Measurements from ENCODE around the gene GOLM1. TPM values are rescaled to one million over a fixed set of nuclear protein-coding genes. Genes with fewer than 3 reads are reported as not detected.

Gene GOLM1
- total and polyA plus RNA-seq, 9 donors, result 17.5 to 76.7 (median 36.4) TPM

DNA sequence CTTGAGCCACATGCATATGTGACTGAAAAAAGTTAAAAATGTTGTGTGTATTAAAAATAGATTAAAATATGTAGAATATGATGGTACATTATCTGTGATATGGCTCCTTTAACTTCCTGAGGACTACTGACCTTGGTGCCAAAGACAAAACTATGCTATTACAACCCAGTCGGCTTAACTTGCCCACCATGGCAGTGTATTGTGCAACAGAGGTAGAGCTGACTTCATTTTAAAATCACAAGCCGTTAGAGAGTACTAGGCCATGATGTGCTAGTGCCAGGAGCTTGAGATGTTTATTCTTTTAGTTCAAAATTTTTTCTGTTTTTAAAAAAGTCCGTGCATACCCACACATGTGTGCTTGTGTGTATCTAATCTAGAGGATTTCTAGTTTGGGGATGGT lies 112.1 kb downstream of the GOLM1 start:
- TF ChIP-seq POLR2A (IDR thresholded peaks at IDR 0.05) (no peak), EP300 (IDR thresholded peaks at IDR 0.05) (no peak)
- TF ChIP-seq, protein P1, sequence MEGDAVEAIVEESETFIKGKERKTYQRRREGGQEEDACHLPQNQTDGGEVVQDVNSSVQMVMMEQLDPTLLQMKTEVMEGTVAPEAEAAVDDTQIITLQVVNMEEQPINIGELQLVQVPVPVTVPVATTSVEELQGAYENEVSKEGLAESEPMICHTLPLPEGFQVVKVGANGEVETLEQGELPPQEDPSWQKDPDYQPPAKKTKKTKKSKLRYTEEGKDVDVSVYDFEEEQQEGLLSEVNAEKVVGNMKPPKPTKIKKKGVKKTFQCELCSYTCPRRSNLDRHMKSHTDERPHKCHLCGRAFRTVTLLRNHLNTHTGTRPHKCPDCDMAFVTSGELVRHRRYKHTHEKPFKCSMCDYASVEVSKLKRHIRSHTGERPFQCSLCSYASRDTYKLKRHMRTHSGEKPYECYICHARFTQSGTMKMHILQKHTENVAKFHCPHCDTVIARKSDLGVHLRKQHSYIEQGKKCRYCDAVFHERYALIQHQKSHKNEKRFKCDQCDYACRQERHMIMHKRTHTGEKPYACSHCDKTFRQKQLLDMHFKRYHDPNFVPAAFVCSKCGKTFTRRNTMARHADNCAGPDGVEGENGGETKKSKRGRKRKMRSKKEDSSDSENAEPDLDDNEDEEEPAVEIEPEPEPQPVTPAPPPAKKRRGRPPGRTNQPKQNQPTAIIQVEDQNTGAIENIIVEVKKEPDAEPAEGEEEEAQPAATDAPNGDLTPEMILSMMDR (IDR thresholded peaks at IDR 0.05), result no peak
- no peak overlapping the region for H3K27ac ChIP-seq
- no peaks in the 10 kb centered on the region for H3K9me3 ChIP-seq
- no peaks in the 10 kb centered on the region for H3K27me3 ChIP-seq
- H3K36me3 ChIP-seq, result no peaks in the 10 kb centered on the region
- H3K4me1 ChIP-seq (ENCODE audit: insufficient read depth), result no peaks in the 10 kb centered on the region
- intact Hi-C loops (cut with DNase I), result no loop called here
- WGBS, 3 donors, result 56 to 74% (median 62%) methylated on average over 3 of the region's 3 CpGs
- no peak for DNase-seq
- H3K4me3 ChIP-seq, result no peak overlapping the region

DNA sequence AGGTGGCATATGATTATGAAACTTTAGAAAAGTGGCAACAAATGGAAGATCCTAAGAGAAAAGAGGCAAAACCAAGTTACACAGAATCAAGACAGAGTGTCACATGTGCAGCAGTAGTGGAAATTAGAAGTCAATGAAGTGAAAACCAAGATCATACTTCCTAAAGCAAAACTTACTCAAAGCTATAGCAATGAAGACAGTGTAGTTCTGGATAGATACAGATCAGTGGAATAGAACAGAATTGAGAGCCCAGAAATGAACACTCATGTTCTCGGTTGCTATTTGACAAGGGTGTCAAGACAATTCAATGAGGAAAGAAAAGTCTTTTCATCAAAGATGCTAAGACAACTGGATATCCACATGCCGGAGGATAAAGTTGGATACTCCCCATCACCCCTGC lies 114.9 kb downstream of the GOLM1 start:
- H3K27me3 ChIP-seq, result no peaks in the 10 kb centered on the region
- WGBS, 3 donors, result 97% methylated on average over 2 of the region's 2 CpGs
- H3K27ac ChIP-seq, result no peak overlapping the region
- no peak overlapping the region for H3K4me3 ChIP-seq
- TF ChIP-seq POLR2A (IDR thresholded peaks at IDR 0.05) (no peak), EP300 (IDR thresholded peaks at IDR 0.05) (no peak)
- TF ChIP-seq, protein P1 (IDR thresholded peaks at IDR 0.05), result no peak
- peaks cover 3% of the 10 kb centered on the region for H3K4me1 ChIP-seq (ENCODE audit: insufficient read depth)
- H3K36me3 ChIP-seq, result no peaks in the 10 kb centered on the region
- intact Hi-C loops (cut with DNase I), result no loop called here
- DNase-seq, result no peak
- H3K9me3 ChIP-seq, result no peaks in the 10 kb centered on the region

DNA sequence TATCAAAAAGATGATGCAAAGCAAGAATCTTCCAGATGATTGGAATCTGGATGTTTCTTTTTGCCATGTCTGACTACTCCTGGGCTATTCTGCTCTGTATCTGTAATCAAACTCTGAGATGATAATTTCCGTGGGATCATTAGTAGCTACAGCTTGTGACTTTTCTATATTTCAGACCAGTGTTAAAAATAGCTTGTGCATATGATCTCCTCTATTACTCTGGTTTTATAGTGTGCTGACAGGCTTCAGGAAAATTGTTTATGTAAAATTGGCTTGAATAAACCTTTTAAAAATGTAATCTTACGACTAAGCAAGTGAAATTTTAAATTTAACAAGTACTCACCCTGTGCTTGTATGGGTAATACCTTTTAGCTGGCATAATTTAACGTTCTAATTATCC lies 118.0 kb downstream of the GOLM1 start:
- Histone ChIP-seq H3K27ac (no peak overlapping the region), H3K36me3 (no peaks in the 10 kb centered on the region), H3K4me3 (no peak overlapping the region), H3K4me1 (ENCODE audit: insufficient read depth) (peaks cover 3% of the 10 kb centered on the region), H3K9me3 (no peaks in the 10 kb centered on the region), H3K27me3 (no peaks in the 10 kb centered on the region)
- no peak for DNase-seq
- intact Hi-C loops (cut with DNase I), result no loop called here
- no peak for TF ChIP-seq EP300 (IDR thresholded peaks at IDR 0.05)
- TF ChIP-seq, protein P1 (IDR thresholded peaks at IDR 0.05), result no peak
- 68 to 84% (median 74%) methylated on average over 3 of the region's 3 CpGs for WGBS, 3 donors

DNA sequence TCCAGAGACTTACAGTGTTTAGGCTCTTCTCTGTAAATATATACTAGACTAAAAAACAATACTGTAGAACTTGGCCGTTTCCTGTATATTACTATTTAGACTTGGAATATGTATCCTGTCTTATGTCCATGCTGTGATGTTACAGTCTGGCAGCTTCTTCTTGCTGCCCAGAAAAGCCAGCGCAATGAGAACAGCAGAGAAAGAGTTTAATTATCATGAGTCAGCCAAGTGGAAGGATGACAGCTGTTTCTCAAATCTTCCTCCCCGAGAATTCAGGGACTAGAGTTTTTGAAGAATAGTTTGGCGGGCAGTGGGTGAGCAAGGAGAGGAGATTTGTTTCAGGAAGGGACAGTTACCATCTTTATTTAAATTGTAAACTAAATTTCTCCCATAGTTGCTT lies 120.9 kb downstream of the GOLM1 start:
- intact Hi-C loops (cut with DNase I), result no loop called here

More for the DNA sequence above, 120.9 kb downstream of the GOLM1 start:
- H3K27me3 ChIP-seq, result no peaks in the 10 kb centered on the region
- H3K36me3 ChIP-seq, result no peaks in the 10 kb centered on the region
- WGBS, 3 donors, result 75 to 87% (median 87%) methylated on average over 4 of the region's 4 CpGs
- H3K9me3 ChIP-seq, result no peaks in the 10 kb centered on the region
- peaks cover 3% of the 10 kb centered on the region for H3K4me1 ChIP-seq (ENCODE audit: insufficient read depth)
- no peak for TF ChIP-seq EP300 (IDR thresholded peaks at IDR 0.05)
- TF ChIP-seq, protein P1 (IDR thresholded peaks at IDR 0.05), result no peak
- no peak for DNase-seq
- H3K4me3 ChIP-seq, result no peak overlapping the region
- H3K27ac ChIP-seq, result no peak overlapping the region

Small RNA genes within 50 kb of the gene (small RNA-seq; reads per million reads assigned to genes)
- not detected for gene AL161447.1

Other genes with a start within 250 kb of the GOLM1 start
- 10 to 100 TPM; 10.6 to 25.5 (median 22.7) TPM for gene NAA35, start 158.4 kb downstream of the GOLM1 start, total RNA-seq
- 10 to 100 TPM; 10.6 to 15.7 TPM for gene NAA35, start 158.4 kb downstream of the GOLM1 start, polyA plus RNA-seq
- under 1 TPM in 5 of 7 donors, not detected in 2; 0.12 to 0.68 (median 0.32) TPM for gene C9orf153, start 160.1 kb upstream of the GOLM1 start, total RNA-seq
- under 1 TPM; 0.06 to 0.37 TPM for gene C9orf153, start 160.1 kb upstream of the GOLM1 start, polyA plus RNA-seq
- 10 to 100 TPM; 22.5 to 35.4 (median 31.7) TPM for gene ISCA1, start 183.0 kb upstream of the GOLM1 start, total RNA-seq
- 10 to 100 TPM; 36.8 to 48.6 TPM for gene ISCA1, start 183.0 kb upstream of the GOLM1 start, polyA plus RNA-seq